NCI-H2171 (cell line): ENCODE results near the gene ASXL1.

Source experiments
- DNase-seq: peaks from one replicate; lab custom pipeline; 2025; lab: John Stamatoyannopoulos, UW

The ASXL1 gene

GRCh38 chr20:32411955-32412706 is 54.0 kb downstream of the ASXL1 start:
- no peak for DNase-seq

GRCh38 chr20:32415494-32415893 is 57.4 kb downstream of the ASXL1 start:
- no peak for DNase-seq

GRCh38 chr20:32416206-32416605 is 58.1 kb downstream of the ASXL1 start:
- no peak for DNase-seq

- no peak for DNase-seq
Observed at GRCh38 chr20:32418376-32418775, 60.2 kb downstream of the ASXL1 start.

GRCh38 chr20:32421290-32421689 is 63.2 kb downstream of the ASXL1 start:
- DNase-seq: no peak

- no peak for DNase-seq
Observed at GRCh38 chr20:32427996-32428395, 69.9 kb downstream of the ASXL1 start.

- no peak for DNase-seq
Observed at GRCh38 chr20:32429343-32429742, 71.2 kb downstream of the ASXL1 start.

- no peak for DNase-seq
Observed at GRCh38 chr20:32429745-32430360, 71.7 kb downstream of the ASXL1 start.

- DNase-seq: no peak
Observed at GRCh38 chr20:32431457-32431856, 73.3 kb downstream of the ASXL1 start.

- DNase-seq: peak; percentile 41
Observed at GRCh38 chr20:32432277-32432676, 74.1 kb downstream of the ASXL1 start.

GRCh38 chr20:32433311-32434021 is 75.3 kb downstream of the ASXL1 start:
- DNase-seq: no peak

GRCh38 chr20:32434434-32434833 is 76.3 kb downstream of the ASXL1 start:
- DNase-seq: no peak

GRCh38 chr20:32435449-32436107 is 77.4 kb downstream of the ASXL1 start:
- DNase-seq: no peak

- no peak for DNase-seq
Observed at GRCh38 chr20:32436142-32436861, 78.2 kb downstream of the ASXL1 start.

- DNase-seq: no peak
Observed at GRCh38 chr20:32436968-32437367, 78.8 kb downstream of the ASXL1 start.

GRCh38 chr20:32437391-32438074 is 79.4 kb downstream of the ASXL1 start:
- no peak for DNase-seq

- DNase-seq: peak; percentile 12
Observed at GRCh38 chr20:32438331-32438858, 80.3 kb downstream of the ASXL1 start.

GRCh38 chr20:32439132-32439829 is 81.2 kb downstream of the ASXL1 start:
- no peak for DNase-seq

- DNase-seq: no peak
Observed at GRCh38 chr20:32440069-32440757, 82.1 kb downstream of the ASXL1 start.

- no peak for DNase-seq
Observed at GRCh38 chr20:32440758-32441078, 82.6 kb downstream of the ASXL1 start.
